ENCODE results near the gene LAMC3. TPM values are rescaled to one million over a fixed set of nuclear protein-coding genes. Genes with fewer than 3 reads are reported as not detected.

LAMC3 gene
- total RNA-seq, 1 donor from 2014 or later, result not detected

- no peaks in the 10 kb centered on the region for H3K36me3 ChIP-seq
- no peaks in the 10 kb centered on the region for H3K27me3 ChIP-seq
- H3K4me1 ChIP-seq, result no peaks in the 10 kb centered on the region
- H3K9me3 Mint-ChIP-seq, result no peaks in the 10 kb centered on the region
- H3K27me3 Mint-ChIP-seq (ENCODE audit: insufficient read depth, low read depth), result peaks cover 5% of the 10 kb centered on the region
- no peak overlapping the region for H3K9ac ChIP-seq
- H3K9me3 ChIP-seq (ENCODE audit: low read depth), result no peaks in the 10 kb centered on the region
- DNase-seq (ENCODE audit: low spot score), result no peak
- no peak overlapping the region for H2AFZ ChIP-seq (replicated peaks)
- H3K27ac Mint-ChIP-seq, result no peak overlapping the region
- H3F3A ChIP-seq (ENCODE audit: low read depth), result no peaks in the 10 kb centered on the region
- no peaks in the 10 kb centered on the region for H3K79me2 ChIP-seq (ENCODE audit: low read depth)
- H3K4me2 ChIP-seq, result no peak overlapping the region
- H3K4me1 Mint-ChIP-seq, result peaks cover 5% of the 10 kb centered on the region
- H3K27ac ChIP-seq, result no peak overlapping the region
- no peaks in the 10 kb centered on the region for H3K36me3 Mint-ChIP-seq
- no peak overlapping the region for H3K4me3 Mint-ChIP-seq
- H4K20me1 ChIP-seq (ENCODE audit: low read depth), result no peaks in the 10 kb centered on the region
- TF ChIP-seq EZH2phosphoT487 (IDR thresholded peaks at IDR 0.05), result no peak
- TF ChIP-seq CTCF (IDR thresholded peaks at IDR 0.05), result no peak
- no peak for TF ChIP-seq EZH2 (IDR thresholded peaks at IDR 0.05)
- H3K4me3 ChIP-seq, result no peak overlapping the region
Observed at GRCh38 chr9:131065599-131065998, 56.6 kb downstream of the LAMC3 start.

- Mint-ChIP-seq H3K27me3 (ENCODE audit: insufficient read depth, low read depth) (peaks cover 5% of the 10 kb centered on the region), H3K36me3 (no peaks in the 10 kb centered on the region), H3K27ac (no peak overlapping the region), H3K4me1 (peaks cover 12% of the 10 kb centered on the region), H3K4me3 (no peak overlapping the region), H3K9me3 (no peaks in the 10 kb centered on the region)
- Histone ChIP-seq H2AFZ (replicated peaks) (no peak overlapping the region), H3K9me3 (ENCODE audit: low read depth) (no peaks in the 10 kb centered on the region), H3K4me3 (no peak overlapping the region), H3F3A (ENCODE audit: low read depth) (no peaks in the 10 kb centered on the region), H4K20me1 (ENCODE audit: low read depth) (no peaks in the 10 kb centered on the region), H3K27ac (no peak overlapping the region), H3K4me1 (no peaks in the 10 kb centered on the region), H3K9ac (no peak overlapping the region), H3K79me2 (ENCODE audit: low read depth) (no peaks in the 10 kb centered on the region), H3K36me3 (no peaks in the 10 kb centered on the region), H3K27me3 (no peaks in the 10 kb centered on the region), H3K4me2 (no peak overlapping the region)
- TF ChIP-seq EZH2phosphoT487 (IDR thresholded peaks at IDR 0.05) (no peak), EZH2 (IDR thresholded peaks at IDR 0.05) (no peak), CTCF (IDR thresholded peaks at IDR 0.05) (no peak)
- no peak for DNase-seq (ENCODE audit: low spot score)
Observed at GRCh38 chr9:131067625-131068024, 58.7 kb downstream of the LAMC3 start.

- Mint-ChIP-seq H3K4me1 (peaks cover 12% of the 10 kb centered on the region), H3K9me3 (no peaks in the 10 kb centered on the region), H3K27ac (no peak overlapping the region), H3K27me3 (ENCODE audit: insufficient read depth, low read depth) (peaks cover 5% of the 10 kb centered on the region), H3K4me3 (no peak overlapping the region), H3K36me3 (no peaks in the 10 kb centered on the region)
- no peaks in the 10 kb centered on the region for H3K36me3 ChIP-seq
- no peaks in the 10 kb centered on the region for H3K79me2 ChIP-seq (ENCODE audit: low read depth)
- H3K27ac ChIP-seq, result no peak overlapping the region
- no peaks in the 10 kb centered on the region for H3K4me1 ChIP-seq
- DNase-seq (ENCODE audit: low spot score), result no peak
- H2AFZ ChIP-seq (replicated peaks), result no peak overlapping the region
- no peaks in the 10 kb centered on the region for H3K9me3 ChIP-seq (ENCODE audit: low read depth)
- H3K4me3 ChIP-seq, result no peak overlapping the region
- no peaks in the 10 kb centered on the region for H3F3A ChIP-seq (ENCODE audit: low read depth)
- no peaks in the 10 kb centered on the region for H4K20me1 ChIP-seq (ENCODE audit: low read depth)
- H3K9ac ChIP-seq, result no peak overlapping the region
- H3K27me3 ChIP-seq, result no peaks in the 10 kb centered on the region
- TF ChIP-seq EZH2phosphoT487 (IDR thresholded peaks at IDR 0.05) (no peak), CTCF (IDR thresholded peaks at IDR 0.05) (no peak), EZH2 (IDR thresholded peaks at IDR 0.05) (no peak)
- H3K4me2 ChIP-seq, result no peak overlapping the region
Observed at GRCh38 chr9:131068076-131068816, 59.3 kb downstream of the LAMC3 start.

Data from neural progenitor cell (in vitro differentiated cells).